Superior temporal gyrus (tissue), 1 donor: Measurements from ENCODE around the gene DOK6.

ENCODE experiments used
- DNase-seq: peaks from one replicate; pipeline ENCODE4 v3.0.0-alpha.2; 2016; ENCODE audit errors: extremely low spot score

The DOK6 gene

DNA sequence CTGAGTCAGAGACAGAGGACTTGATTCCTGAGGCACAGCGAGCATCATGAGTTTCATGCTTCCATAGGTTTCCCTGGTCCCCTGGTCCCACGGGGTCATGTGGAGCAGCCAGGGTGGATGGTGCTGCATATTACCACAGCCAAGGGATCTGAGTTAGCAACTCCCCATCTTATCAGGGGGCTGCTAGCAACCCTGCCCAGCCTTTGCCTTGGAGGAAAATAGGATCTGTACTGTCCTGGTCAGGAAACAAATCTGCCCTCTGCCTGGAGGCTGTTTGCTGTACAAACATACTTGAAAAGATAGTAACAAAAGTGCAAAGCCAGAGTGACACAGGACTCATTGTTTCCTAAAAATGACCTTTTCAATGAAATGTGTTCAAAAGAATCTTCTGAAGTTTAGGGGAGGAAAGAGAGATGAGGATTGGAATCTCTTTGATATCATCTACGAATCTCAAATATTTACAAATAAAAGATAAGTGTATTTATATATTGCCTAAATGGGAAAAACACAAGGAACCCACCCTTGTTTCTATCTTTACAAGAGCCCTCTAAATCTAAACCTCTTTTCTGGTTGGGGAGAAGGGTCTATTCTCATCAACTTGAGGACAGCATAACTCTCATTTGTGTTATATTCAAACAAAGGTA, 352.2 kb downstream of the DOK6 start:
- no peak for DNase-seq

DNA sequence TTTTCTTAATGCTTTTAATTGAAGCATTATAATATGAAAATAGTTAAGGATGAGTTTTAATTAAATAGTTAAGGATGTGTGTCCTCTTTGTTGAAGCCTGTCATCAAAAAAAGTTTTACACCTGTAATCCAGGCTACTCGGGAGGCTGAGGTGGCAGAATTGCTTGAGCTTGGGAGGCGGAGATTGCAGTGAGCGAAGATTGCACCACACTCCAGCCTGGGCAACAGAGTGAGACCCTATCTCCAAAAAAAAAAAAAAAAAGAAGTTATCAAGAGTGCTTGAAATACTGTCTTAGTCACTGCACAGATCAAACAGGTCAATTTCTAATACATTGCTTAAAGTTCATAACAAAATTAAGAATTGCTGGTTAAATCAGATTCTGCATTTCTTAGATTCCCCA, 353.4 kb downstream of the DOK6 start:
- no peak for DNase-seq

DNA sequence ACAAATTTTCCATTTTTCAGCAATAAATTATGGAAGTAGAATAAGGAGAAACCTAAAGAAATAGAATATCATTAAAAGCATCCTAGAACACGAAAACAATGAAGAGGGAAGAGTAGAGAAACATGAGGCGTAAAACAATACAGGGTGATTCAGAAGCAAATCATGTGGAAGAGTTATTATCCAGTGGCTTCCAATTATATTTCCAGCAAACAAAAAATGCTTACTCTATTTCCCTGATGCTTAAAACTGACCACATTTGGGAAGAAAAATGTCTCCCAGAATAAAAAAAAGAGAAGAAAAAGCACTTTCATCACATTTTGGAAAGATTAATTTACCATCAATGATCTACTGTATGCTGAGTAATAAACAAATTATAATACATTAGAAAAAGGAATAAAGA, 354.4 kb downstream of the DOK6 start:
- no peak for DNase-seq

DNA sequence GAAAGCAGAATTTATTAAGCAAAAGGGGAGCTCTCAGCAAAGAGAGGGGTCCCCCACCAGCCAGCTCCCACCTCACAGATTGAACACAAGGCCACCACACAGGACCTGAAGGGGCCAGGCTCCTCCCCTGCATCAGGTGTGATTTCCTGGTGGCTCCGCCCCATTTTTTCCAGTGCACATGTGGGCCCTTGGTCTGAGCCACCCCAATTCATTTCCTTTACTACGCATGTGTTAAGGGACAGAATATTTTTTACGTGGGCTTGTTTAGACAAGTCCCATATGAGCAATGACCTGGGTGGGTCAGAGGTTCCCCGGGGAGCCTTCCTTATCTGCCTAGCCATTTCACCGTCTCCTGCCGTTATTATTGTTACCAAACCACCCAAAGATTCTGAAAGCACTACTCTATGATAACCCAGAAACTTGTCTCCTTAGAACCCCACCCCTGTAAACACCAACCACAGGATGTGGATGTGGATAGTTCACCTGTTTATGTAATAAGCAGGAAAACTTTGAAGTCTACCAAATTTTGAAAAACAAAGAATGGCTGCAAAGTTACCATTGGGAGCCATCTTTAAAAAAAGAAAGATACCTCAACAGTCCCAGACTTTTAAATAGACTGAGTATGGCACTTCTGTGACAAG, 355.3 kb downstream of the DOK6 start:
- DNase-seq = no peak

DNA sequence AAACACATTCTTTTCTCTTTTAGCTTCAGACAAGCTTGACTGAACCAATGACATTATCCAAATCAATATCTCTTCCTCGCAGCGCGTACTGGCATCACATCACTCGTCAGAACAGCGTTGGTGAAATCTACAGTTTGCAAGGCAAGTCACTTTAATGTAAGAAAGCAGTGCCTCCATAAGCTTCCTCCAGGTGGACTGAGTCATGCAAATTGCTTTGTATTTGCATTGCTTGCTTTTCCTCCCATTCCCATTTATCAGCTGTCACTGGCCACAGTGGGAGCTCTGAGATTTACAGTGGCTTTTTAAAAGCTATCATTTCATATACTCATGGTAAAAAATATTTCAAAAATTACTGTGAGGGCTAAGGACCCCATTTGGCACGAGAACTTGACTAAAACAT, 357.0 kb downstream of the DOK6 start:
- no peak for DNase-seq

DNA sequence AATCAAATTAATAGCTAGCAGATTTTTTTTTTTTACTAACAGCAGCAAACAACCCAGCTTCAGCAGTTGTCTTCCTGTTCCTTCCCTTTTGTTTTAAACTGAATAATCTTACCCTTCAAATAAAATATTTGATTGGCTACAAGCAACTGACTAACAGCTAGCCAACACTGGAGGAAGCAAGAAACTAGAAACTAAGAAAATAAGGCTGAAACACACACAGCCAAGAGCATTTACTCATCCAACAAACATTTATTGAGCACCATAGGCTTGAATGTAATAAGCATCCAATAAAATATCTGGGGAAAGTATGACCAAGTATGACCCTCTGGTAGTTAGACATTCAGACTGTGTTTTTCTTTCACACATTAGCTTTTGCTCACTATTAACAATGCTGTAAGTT, 357.8 kb downstream of the DOK6 start:
- no peak for DNase-seq

- DNase-seq = no peak
These were observed 358.4 kb downstream of the DOK6 start for GRCh38 chr18:69759046-69759445.

DNA sequence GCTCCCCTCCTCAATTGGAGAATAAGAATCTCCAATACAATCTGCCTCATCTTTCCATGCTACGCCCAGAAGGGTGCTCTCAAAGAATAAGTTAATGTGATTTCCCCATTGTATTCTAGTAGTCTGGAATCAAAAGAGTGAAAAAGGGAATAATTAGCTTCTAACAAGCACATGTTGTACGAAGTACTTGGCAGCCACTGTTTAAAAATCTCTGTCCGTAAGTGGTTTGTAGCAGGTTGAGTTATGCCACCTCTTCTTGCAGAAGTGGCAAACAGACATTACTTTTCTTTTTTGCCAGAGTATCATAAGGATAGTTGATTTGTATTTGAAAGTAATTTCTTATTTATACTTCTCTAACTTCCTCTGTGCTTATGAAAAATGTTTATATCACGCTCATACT, 362.3 kb downstream of the DOK6 start:
- no peak for DNase-seq

DNA sequence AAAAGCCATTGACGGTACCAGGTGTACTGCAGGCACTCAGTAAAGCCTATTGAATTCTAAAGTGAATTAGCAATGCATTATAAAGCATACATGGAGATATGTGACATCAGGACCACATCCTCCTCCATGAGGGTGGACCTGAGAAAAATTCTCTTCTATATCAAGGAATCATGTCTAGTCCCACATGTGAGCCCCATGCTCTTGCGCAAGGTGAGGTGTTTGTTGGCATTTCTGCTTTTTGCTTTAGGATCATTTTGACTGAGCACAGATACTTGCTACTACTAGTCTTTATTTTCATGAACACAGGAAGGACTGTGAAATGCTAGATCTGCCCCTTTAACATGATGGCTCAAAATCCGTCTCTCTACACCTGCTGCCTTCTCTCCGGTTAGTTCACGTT, 363.1 kb downstream of the DOK6 start:
- DNase-seq = no peak

DNA sequence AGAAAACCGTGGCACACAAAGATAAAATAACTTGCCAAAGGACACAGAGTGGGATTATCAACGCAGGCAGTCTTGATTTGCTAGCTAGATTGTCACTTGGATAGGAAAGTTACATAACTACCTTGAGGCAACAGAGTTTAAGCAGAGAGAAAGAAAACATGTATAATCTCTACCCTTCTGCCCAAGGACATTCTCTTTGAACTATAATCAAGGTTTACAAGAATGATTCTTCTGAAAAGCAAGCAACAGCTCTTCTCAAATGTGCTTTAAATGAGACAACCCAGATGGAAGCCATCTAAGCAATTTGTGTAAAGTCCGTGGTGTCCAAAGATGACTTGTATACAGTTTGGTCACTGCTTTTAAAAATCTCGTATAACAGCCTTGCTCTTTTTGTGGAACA, 369.6 kb downstream of the DOK6 start:
- DNase-seq = no peak

- DNase-seq = no peak
These were observed 374.1 kb downstream of the DOK6 start for GRCh38 chr18:69774831-69775230.

- DNase-seq = no peak
These were observed 376.6 kb downstream of the DOK6 start for GRCh38 chr18:69777248-69777647.

- DNase-seq = no peak
These were observed 378.0 kb downstream of the DOK6 start for GRCh38 chr18:69778680-69779079.

DNA sequence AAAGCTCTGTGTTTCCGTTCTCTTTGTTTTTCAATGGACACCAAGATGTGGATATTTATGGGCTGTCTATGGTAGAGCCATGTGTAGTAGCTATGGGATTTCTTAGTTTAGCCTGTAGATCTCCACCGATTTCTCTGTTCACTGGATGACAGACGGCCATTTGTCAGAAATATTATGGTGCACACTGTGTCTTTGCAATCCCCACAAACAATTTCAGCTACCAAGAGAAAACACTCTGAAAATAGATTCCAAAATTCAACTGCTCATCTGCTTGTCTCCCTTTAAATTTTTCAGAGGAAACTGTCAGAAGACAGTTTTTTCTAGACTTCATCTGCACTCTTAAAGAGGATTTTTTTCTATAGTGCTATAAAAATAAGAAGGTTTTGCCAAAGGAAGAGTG, 380.2 kb downstream of the DOK6 start:
- no peak for DNase-seq

DNA sequence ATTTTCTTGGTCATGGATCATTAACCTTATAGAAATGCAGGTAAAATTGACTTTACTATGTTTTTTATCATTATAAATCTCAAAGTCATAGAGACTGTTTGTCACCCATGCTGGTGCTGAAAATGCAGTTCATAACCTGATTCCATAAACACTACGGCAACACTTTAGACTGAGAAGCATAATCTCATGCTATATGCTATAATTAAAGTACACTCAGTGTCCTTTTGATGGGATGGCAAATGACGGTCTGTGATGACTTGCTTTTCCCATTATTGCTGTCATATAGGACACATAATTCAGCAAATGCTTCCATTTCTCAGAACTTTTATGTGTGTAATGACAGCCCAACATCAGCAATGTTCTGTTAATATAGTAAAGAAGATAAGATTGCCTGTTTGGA, 384.1 kb downstream of the DOK6 start:
- no peak for DNase-seq

DNA sequence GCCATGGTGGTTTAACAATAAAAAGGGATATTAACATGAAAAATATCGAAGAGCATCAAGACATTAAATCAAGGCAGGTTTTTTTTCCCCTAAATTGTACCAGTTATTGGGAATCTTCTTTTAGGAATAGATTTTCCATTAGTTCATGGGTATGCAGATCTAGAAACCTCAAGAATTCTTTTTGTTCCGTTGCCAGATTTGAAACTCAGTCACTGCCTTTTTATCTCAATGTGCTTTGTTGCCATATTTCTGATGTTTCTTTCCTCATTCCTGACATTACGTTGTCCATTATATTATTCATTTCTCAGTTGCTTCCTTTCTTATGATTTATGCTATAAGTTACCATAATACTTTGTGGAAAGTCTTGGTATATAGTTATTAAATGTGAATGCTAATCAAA, 384.8 kb downstream of the DOK6 start:
- no peak for DNase-seq

DNA sequence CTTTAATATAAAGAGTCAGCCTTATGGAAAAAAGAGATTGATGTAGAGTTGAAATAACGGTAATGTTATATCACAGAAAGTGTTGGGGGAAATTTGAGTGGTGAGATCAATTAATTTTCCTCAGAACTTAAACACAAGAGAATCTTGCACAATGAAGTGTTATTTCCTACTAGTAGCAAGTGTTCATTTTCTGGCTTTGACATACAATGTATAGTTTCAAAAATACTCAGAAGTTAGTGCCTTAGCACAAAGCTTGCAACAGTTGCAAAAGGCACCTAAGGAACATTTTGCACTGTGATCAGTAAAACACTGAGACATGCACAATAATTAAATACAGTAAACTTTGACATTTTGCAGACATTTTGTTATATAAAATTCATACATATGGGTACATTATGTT, 385.7 kb downstream of the DOK6 start:
- DNase-seq = no peak

- no peak for DNase-seq
These were observed 387.3 kb downstream of the DOK6 start for GRCh38 chr18:69787825-69788547.

DNA sequence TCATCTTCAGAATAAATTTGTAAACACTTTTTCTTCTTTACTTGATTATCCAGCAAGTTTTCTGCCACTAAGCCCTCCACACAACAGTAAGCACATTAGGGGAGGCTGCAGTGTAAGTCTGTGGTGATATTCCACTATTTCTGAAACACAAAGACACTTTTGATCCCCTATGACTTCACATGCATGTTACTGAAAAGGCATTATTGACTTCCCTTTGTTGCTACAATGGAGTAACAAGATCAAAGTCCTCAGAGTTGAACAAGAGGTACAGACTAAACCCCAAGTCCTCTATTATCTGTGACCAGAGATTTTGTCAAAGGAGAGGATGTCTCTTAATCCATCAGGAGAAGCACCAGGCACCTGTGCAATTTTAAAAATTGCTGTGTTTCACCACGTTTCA, 389.1 kb downstream of the DOK6 start:
- DNase-seq = no peak

DNA sequence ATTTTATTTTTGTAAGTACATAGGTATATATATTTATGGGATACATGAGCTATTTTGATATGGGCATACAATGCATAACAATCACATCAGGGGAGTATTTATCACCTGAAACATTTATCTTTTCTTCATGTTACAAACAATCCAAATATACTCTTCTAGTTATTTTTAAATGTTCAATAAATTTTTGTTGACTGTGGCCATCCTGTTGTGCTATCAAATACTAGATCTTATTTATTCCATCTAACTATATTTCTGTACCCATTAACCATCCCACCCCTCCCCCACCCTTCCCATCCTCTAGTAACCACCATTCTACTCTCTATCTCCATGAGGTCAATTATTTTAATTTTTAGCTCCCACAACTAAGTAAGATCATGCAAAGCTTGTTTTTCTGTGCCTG, 390.0 kb downstream of the DOK6 start:
- DNase-seq = no peak

DNA sequence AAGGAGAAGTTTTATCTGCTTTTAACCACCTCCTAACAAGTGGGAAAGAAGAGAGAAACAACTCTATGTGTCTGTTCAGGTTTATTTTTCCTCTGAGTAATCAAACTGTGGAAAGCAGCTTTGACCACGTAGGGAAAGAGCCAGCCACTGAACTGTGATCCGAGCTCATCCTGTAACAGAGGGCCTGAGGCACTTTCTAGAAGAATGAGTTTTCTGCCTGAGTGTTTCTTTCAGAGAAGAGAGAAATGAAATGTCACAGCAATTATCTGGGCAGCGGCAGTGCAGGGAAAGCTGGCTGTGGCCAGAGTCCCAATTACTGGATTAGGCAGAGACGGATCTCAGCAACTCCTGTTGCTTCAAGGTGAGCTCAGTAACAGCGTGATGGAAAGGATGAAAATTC, 395.1 kb downstream of the DOK6 start:
- no peak for DNase-seq

DNA sequence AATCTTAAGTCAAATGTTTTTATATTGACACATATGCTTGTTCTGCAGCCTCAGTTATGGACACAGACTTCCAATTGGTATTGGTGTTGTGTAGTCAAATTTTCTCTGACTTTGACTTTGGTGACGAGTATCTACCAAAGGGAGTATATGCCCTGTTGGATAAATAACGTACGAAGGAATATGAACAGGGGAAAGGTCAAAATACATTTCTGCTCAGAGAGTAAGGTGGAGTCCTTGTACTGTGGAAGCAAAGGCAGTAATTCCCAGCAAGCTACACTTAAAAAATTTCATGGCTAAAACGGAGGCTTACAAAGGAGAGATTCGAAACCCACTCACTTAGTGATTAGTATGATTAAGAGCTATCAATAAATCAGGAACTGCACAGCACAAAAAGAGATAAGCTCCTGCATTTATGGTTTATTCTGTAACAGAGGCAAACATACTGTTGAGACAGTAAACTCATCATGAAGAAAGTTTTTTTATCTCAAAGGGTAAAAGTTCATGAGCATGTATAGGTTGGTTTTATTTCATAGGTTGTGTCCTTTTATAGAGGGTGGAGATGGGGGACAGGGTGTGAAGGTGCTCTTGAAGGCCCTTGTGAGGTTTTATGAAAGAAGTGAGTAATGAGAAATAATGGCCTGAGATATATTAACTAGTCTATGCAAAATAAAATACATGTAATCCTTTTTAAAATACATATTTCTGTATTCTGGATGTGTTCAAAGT, 404.3 kb downstream of the DOK6 start:
- DNase-seq = no peak

DNA sequence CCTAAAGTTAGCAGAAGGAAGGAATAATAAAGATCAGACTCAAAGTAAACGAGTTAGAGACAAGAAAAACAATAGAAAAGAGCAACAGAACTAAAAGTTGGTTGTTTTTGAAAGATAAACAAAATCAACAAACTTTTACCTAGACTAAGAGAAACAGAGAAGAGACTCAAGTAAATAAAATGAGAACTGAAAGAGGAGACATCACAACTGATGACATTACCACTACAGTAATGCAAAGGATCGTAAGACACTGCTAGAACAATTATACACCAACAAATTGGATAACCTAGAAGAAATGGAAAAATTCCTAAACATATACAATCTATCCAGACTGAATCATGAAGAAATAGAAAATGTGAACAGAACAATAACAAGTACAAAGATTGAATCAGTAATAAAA, 407.7 kb downstream of the DOK6 start:
- DNase-seq = no peak
